Smooth muscle cell (in vitro differentiated cells): Measurements from ENCODE around the gene SF3B6. TPM values are rescaled to one million over a fixed set of nuclear protein-coding genes. Genes with fewer than 3 reads are reported as not detected.

Source experiments
- DNase-seq: peaks from one replicate; lab custom pipeline; 2025; ENCODE audit not compliant: unreplicated experiment; lab: John Stamatoyannopoulos, UW
- H2AFZ ChIP-seq: fragments of 200-600 bp; sonication (generic); 2 replicates; pipeline ENCODE4 v1.6.0; 2016; ENCODE audit warnings: antibody characterized with exemption, low read depth, mild to moderate bottlenecking
- H3F3A ChIP-seq: fragments of 200-600 bp; sonication (generic); 2 replicates; pipeline ENCODE4 v1.6.0; 2017; ENCODE audit warnings: antibody characterized with exemption, low read depth
- H3K27ac ChIP-seq: fragments of 200-600 bp; sonication (generic); 2 replicates; pipeline ENCODE4 v1.5.1; 2016; ENCODE audit warnings: low read depth, mild to moderate bottlenecking
- H3K27me3 ChIP-seq: fragments of 200-600 bp; sonication (generic); 2 replicates; pipeline ENCODE4 v1.6.1; 2016; ENCODE audit warnings: low read depth, mild to moderate bottlenecking
- H3K36me3 ChIP-seq: fragments of 200-600 bp; sonication (generic); 2 replicates; pipeline ENCODE4 v1.5.1; 2016; ENCODE audit warnings: low read depth
- H3K4me1 ChIP-seq: fragments of 200-600 bp; sonication (generic); 2 replicates; pipeline ENCODE4 v1.5.1; 2016; ENCODE audit warnings: low read depth
- H3K4me2 ChIP-seq: fragments of 200-600 bp; sonication (generic); 2 replicates; pipeline ENCODE4 v1.6.0; 2016; ENCODE audit warnings: mild to moderate bottlenecking
- H3K4me3 ChIP-seq: fragments of 200-600 bp; sonication (generic); 2 replicates; pipeline ENCODE4 v1.5.1; 2016; ENCODE audit warnings: mild to moderate bottlenecking
- H3K79me2 ChIP-seq: fragments of 200-600 bp; sonication (generic); 2 replicates; pipeline ENCODE4 v1.6.0; 2016; ENCODE audit warnings: low read depth, mild to moderate bottlenecking
- H3K9ac ChIP-seq: fragments of 200-600 bp; sonication (generic); 2 replicates; pipeline ENCODE4 v1.6.0; 2016; ENCODE audit warnings: low read depth
- H3K9me3 ChIP-seq: fragments of 200-600 bp; sonication (generic); replicated peaks from 2 replicates; pipeline ENCODE4 v1.5.1; 2016; ENCODE audit warnings: low read depth
- H4K20me1 ChIP-seq: fragments of 200-600 bp; sonication (generic); 2 replicates; pipeline ENCODE4 v1.6.0; 2016; ENCODE audit warnings: low read depth
- WGBS: methylation state at CpG from one replicate; pipeline ENCODE4 v1.1.7; 2016; ENCODE audit warnings: low lambda C conversion rate; 5-methylcytosine and 5-hydroxymethylcytosine counted together
- polyA plus RNA-seq: library from polyadenylated mRNA; unstranded; fragments of >200 nt; fragmentation: Nextera tagmentation; extraction: Ambion mirVana; gene quantifications from 2 replicates; pipeline ENCODE4 v1.2.1, GENCODE V29; 2016
- total RNA-seq: library from RNA; depleted of rRNA; stranded (reverse); fragments of >200 nt; gene quantifications from 2 replicates; pipeline ENCODE4 v1.2.3, GENCODE V29; 2014
- TF ChIP-seq, protein P1 (sequence below): fragments of 200-600 bp; sonication (generic); IDR thresholded peaks from 2 replicates; pipeline ENCODE4 v1.5.1; 2017; ENCODE audit warnings: borderline replicate concordance, mild to moderate bottlenecking, antibody characterized with exemption; ENCODE audit not compliant: insufficient read depth, poor library complexity, severe bottlenecking

Gene SF3B6, protein sequence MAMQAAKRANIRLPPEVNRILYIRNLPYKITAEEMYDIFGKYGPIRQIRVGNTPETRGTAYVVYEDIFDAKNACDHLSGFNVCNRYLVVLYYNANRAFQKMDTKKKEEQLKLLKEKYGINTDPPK
- total RNA-seq = 260 and 279 TPM in 2 replicates
- polyA plus RNA-seq = 210 and 220 TPM in 2 replicates

DNA sequence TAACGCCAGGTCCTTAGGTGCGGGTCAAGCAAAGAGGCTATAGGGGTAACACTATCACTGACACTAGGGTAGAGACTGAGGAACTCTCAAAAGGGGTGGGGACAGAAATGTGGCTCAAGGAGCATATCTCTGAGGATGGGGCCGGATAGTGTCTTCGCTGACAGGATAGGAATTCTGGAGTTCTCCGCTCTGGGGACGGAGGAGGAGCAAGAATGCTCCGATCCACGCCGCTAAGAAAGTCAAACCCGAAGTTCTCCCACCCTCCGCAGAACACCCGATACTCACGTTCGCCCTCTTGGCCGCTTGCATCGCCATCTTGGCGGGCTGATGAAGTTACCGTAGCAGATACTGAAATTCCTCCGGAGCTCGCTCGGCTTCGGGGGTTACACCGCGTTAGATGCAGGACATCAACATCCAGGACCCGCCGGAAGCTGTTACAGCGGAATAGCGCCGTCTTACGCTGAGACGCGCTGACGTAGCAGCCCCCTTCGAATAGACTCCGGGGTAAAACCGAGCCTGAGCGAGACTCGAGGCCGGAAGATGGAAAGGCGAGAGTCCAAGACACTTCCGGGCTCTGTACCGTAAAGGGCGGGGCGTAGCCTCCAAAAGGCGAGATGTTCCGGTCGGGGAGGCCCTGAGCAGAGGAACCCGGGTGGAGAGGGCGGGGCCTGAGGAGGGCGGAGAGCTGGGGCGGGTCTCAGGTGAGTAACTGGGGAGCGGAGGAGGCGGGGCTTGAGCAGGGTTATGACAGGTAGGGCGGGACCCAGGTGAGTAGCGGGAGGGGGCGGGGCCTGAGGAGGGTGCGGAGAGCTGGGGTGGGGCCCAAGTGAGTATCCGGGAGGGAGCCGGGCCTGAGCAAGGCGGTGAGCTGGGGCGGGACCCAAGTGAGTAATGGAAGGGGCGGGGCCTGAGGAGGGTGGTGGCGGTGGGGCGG, at the start of gene SF3B6:
TSS of gene SF3B6 (minus strand) at position 412 of the 934 bp plus-strand sequence. CDS start at position 315, 97 bp downstream.
- Histone ChIP-seq H3F3A (peaks cover 12% of the 10 kb centered on the region), H2AFZ (peak within 1 kb of the TSS; percentile 96), H3K79me2 (peaks cover 46% of the 10 kb centered on the region), H3K4me2 (peak within 1 kb of the TSS; percentile 91), H3K9ac (peak within 1 kb of the TSS; percentile 80), H3K27me3 (no peaks in the 10 kb centered on the region), H4K20me1 (peaks cover 30% of the 10 kb centered on the region), H3K27ac (peak within 1 kb of the TSS; percentile 79), H3K4me1 (peaks cover 15% of the 10 kb centered on the region), H3K9me3 (no peaks in the 10 kb centered on the region), H3K4me3 (peak within 1 kb of the TSS; percentile 84), H3K36me3 (no peaks in the 10 kb centered on the region)
- DNase-seq = peak; percentile 89
- TF ChIP-seq, protein P1, sequence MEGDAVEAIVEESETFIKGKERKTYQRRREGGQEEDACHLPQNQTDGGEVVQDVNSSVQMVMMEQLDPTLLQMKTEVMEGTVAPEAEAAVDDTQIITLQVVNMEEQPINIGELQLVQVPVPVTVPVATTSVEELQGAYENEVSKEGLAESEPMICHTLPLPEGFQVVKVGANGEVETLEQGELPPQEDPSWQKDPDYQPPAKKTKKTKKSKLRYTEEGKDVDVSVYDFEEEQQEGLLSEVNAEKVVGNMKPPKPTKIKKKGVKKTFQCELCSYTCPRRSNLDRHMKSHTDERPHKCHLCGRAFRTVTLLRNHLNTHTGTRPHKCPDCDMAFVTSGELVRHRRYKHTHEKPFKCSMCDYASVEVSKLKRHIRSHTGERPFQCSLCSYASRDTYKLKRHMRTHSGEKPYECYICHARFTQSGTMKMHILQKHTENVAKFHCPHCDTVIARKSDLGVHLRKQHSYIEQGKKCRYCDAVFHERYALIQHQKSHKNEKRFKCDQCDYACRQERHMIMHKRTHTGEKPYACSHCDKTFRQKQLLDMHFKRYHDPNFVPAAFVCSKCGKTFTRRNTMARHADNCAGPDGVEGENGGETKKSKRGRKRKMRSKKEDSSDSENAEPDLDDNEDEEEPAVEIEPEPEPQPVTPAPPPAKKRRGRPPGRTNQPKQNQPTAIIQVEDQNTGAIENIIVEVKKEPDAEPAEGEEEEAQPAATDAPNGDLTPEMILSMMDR = no peak
- under 1% methylated on average over 47 of the region's 64 CpGs for WGBS

DNA sequence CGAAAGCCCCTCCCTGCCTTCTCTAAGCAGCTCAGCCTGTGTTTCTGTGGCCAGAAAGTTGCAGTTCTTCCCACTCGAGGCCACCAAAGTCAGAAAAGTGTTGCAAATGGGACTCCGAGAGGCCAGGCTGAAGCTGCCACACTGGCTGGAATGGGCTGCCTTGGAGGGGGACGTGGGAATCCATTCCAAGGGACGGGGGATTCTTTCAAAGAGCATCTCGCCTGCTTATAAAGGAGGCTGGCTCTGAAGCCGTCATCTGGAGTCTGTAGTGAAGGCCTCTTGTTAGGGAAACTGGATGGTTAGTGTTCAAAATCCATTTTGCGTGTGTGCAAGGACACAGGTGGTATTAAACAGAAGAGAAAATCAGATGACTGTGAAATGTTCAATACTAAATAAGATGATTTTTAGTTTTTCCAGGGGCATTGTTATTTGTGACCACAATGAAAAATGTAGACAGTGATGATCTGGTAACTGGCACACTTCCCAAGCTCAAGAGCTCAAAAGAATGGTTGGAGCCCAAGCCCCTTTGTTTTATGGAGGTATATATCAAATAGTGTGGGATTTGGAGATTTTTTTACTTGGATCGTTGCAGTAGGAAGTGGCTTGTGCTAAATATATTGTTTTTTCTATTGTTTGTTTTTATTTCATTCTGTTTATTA, 47.9 kb upstream of the SF3B6 start:
- H3K27me3 ChIP-seq = no peaks in the 10 kb centered on the region
- H2AFZ ChIP-seq = peak overlapping the region; percentile 79
- TF ChIP-seq, protein P1 = no peak
- peak overlapping the region; percentile 87 for H3K4me3 ChIP-seq
- H3K4me2 ChIP-seq = peak overlapping the region; percentile 93
- 18% methylated on average over 9 of the region's 9 CpGs for WGBS
- no peaks in the 10 kb centered on the region for H4K20me1 ChIP-seq
- peaks cover 6% of the 10 kb centered on the region for H3F3A ChIP-seq
- H3K36me3 ChIP-seq = no peaks in the 10 kb centered on the region
- peak overlapping the region; percentile 69 for H3K9ac ChIP-seq
- no peak for DNase-seq
- peaks cover 13% of the 10 kb centered on the region for H3K79me2 ChIP-seq
- peaks cover 19% of the 10 kb centered on the region for H3K4me1 ChIP-seq
- no peaks in the 10 kb centered on the region for H3K9me3 ChIP-seq
- H3K27ac ChIP-seq = peak overlapping the region; percentile 73

DNA sequence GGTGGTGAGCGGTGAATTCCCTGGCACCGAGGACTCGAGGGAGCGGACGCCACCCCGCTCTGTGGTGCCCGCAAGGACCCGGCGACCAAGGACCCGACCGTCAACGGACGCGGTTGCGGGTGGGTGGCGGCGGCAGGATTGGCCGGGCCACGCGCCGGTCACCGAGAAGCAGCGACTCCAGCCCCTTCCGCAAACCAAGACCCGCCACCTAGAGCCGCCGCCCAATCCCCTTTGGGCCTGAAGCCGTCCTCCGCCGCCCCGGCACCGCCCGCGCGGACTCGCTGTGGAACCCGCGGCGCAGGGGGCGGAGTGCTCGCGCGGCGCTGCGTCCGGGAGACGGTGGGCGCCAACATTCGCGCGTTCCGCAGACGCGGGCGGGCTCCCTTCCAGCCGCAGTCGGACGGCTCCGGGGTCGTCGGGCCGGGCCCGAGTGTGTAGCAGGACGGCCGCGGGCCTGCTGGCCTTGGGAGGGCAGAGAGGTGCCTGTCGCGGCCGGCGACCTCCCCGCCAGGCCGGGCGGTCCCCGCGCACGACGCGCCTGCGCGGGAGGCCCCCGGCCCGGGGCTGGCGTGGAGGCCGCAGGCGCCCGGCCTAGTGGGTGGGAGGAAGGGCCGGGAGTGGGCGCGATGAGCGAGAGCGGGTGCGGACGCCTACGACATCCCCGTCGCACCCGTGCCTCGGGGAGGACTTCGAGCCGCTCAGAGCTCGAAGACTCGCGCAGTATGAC, 47.2 kb upstream of the SF3B6 start, which contains the start of the genes FAM228B and PFN4:
TSS of gene FAM228B (plus strand) at position 275 of the 727 bp plus-strand sequence. CDS start 893 bp downstream, outside the sequence.
TSS of gene PFN4 (minus strand) at position 140 of the 727 bp plus-strand sequence. CDS start 799 bp downstream, outside the sequence.
- H3K79me2 ChIP-seq = peaks cover 13% of the 10 kb centered on the region
- WGBS = under 1% methylated on average over 88 of the region's 103 CpGs

More for the DNA sequence above, 47.2 kb upstream of the SF3B6 start, which contains the start of the genes FAM228B and PFN4:
- Histone ChIP-seq H3K4me3 (peak within 1 kb of the TSS; percentile 87), H2AFZ (peak within 1 kb of the TSS; percentile 82), H3K9me3 (no peaks in the 10 kb centered on the region), H4K20me1 (no peaks in the 10 kb centered on the region), H3K4me2 (peak within 1 kb of the TSS; percentile 93), H3K4me1 (peaks cover 19% of the 10 kb centered on the region), H3F3A (peaks cover 7% of the 10 kb centered on the region), H3K9ac (peak within 1 kb of the TSS; percentile 69), H3K27me3 (no peaks in the 10 kb centered on the region), H3K36me3 (no peaks in the 10 kb centered on the region), H3K27ac (peak within 1 kb of the TSS; percentile 73)
- TF ChIP-seq, protein P1 = no peak
- peak; percentile 72 for DNase-seq
